Naive thymus-derived CD4-positive, alpha-beta T cell (primary cell): ENCODE measurements around the gene TCF7. TPM values are rescaled to one million over a fixed set of nuclear protein-coding genes. Genes with fewer than 3 reads are reported as not detected.
A peak's percentile ranks its signal among the peaks of the same experiment; 100 is the strongest.

Source experiments
- ATAC-seq: fragments of 150-1000 bp; cut with Tn5 transposase; 2 replicates; pipeline ENCODE4 v1.10.0; 2021; ENCODE audit warnings: mild to moderate bottlenecking, moderate library complexity
- CTCF ChIA-PET: fragments of 350-600 bp; sonication (Branson Sonifier 250); formaldehyde crosslinking; loops from one replicate; lab custom pipeline; 2021; ENCODE audit warnings: antibody characterized with exemption; lab: Charles Lee
- POLR2A ChIA-PET: fragments of 350-600 bp; sonication (Branson Sonifier 250); formaldehyde crosslinking; loops from one replicate; lab custom pipeline; 2021; ENCODE audit warnings: antibody characterized with exemption, inconsistent platforms; lab: Charles Lee
- DNase-seq, 9 donors: peaks; one replicate each; pipeline versions ENCODE4 v3.0.0 to v3.0.0-alpha.2; 2020 to 2022; ENCODE audit warnings: mixed read lengths in 1 of 9
- H3K27ac ChIP-seq: one replicate; pipeline ENCODE4 v1.7.0; 2013; ENCODE audit warnings: mild to moderate bottlenecking, low read depth, low read length, moderate library complexity
- H3K27me3 ChIP-seq, 2 donors: one replicate each; pipeline ENCODE4 v1.7.0; 2013; ENCODE audit warnings: low read length in 2 of 2, mild to moderate bottlenecking in 2 of 2, moderate library complexity in 2 of 2; ENCODE audit not compliant: control insufficient read depth in 2 of 2, insufficient read depth in 2 of 2
- H3K36me3 ChIP-seq, 3 experiments: 1 replicate in 2 of 3; 2 replicates in 1 of 3; pipeline ENCODE4 v1.7.0; 2013; ENCODE audit warnings: low read length in 3 of 3, mild to moderate bottlenecking in 3 of 3, moderate library complexity in 1 of 3; ENCODE audit not compliant: insufficient read depth in 3 of 3, control insufficient read depth in 2 of 3
- H3K4me1 ChIP-seq, 2 donors: one replicate each; pipeline ENCODE4 v1.7.0; 2013; ENCODE audit warnings: low read length in 2 of 2, mild to moderate bottlenecking in 2 of 2, moderate library complexity in 1 of 2; ENCODE audit not compliant: control insufficient read depth in 2 of 2, insufficient read depth in 2 of 2
- H3K4me3 ChIP-seq: 2 replicates; pipeline ENCODE4 v1.7.0; 2013; ENCODE audit warnings: mild to moderate bottlenecking, low read length
- H3K9me3 ChIP-seq, 3 experiments: 1 replicate in 2 of 3; 2 replicates in 1 of 3; pipeline ENCODE4 v1.7.0; 2013; ENCODE audit warnings: low read length in 3 of 3; ENCODE audit not compliant: control insufficient read depth in 2 of 3
- H3K27ac Mint-ChIP-seq, 9 donors: one replicate each; pipeline ENCODE4 v1.8.0; 2020 to 2022; ENCODE audit warnings: mixed read lengths in 9 of 9, mild to moderate bottlenecking in 8 of 9, moderate library complexity in 5 of 9, inconsistent platforms in 2 of 9
- H3K27me3 Mint-ChIP-seq, 5 donors: one replicate each; pipeline ENCODE4 v1.8.0; 2021 to 2022; ENCODE audit warnings: mixed read lengths in 5 of 5, mild to moderate bottlenecking in 1 of 5
- H3K36me3 Mint-ChIP-seq, 5 donors: one replicate each; pipeline ENCODE4 v1.8.0; 2020 to 2022; ENCODE audit warnings: mixed read lengths in 5 of 5, mild to moderate bottlenecking in 3 of 5, inconsistent platforms in 1 of 5
- H3K4me1 Mint-ChIP-seq, 7 donors: one replicate each; pipeline ENCODE4 v1.8.0; 2020 to 2022; ENCODE audit warnings: mixed read lengths in 7 of 7, mild to moderate bottlenecking in 3 of 7, inconsistent platforms in 1 of 7
- H3K4me3 Mint-ChIP-seq, 10 donors: one replicate each; pipeline ENCODE4 v1.8.0; 2020 to 2022; ENCODE audit warnings: mild to moderate bottlenecking in 10 of 10, mixed read lengths in 10 of 10, moderate library complexity in 6 of 10, inconsistent platforms in 2 of 10
- H3K9me3 Mint-ChIP-seq, 11 donors: one replicate each; pipeline ENCODE4 v1.8.0; 2020 to 2022; ENCODE audit warnings: mixed read lengths in 11 of 11, mild to moderate bottlenecking in 4 of 11, inconsistent platforms in 1 of 11, moderate library complexity in 1 of 11
- intact Hi-C, 2 donors: fragments of 100-400 bp; cut with micrococcal nuclease; formaldehyde crosslinking; loops; one replicate each; pipeline ENCODE4 v1.15.1; 2023
- polyA plus RNA-seq, 2 donors: library from polyadenylated mRNA; unstranded; fragments of 300-500 nt; fragmentation: Illumina TruSeq; gene quantifications; one replicate each; pipeline ENCODE4 v1.2.3, GENCODE V29; 2021
- total RNA-seq, 6 experiments: library from RNA in 5 of 6; stranded (reverse) in 5 of 6; gene quantifications; 1 replicate in 5 of 6; 2 replicates in 1 of 6; pipeline ENCODE4 v1.2.3 and lab custom pipeline; 2021 to 2026

The TCF7 gene
- total and polyA plus RNA-seq, 7 experiments from 2014 or later, result 203 to 1,066 (median 560) TPM

GRCh38 chr5:134119720-134120119, 5.2 kb downstream of the TCF7 start:
- H3K9me3 Mint-ChIP-seq, result peaks cover 0 to 2% (median 0%) of the 10 kb centered on the region in 11 donors
- peaks cover 44 to 80% (median 78%) of the 10 kb centered on the region in 5 donors for H3K36me3 Mint-ChIP-seq
- H3K27ac Mint-ChIP-seq, result peak overlapping the region; percentile 82 to 99 (median 94)
- H3K27ac ChIP-seq, result peak overlapping the region; percentile 97
- POLR2A ChIA-PET, result interaction anchor here (1.1 to 48.2 kb wide), 6 partner anchors 45 to 114 kb away, joined by 3 to 1333 read pairs (median 12); partner anchors contain the start of genes PPP2CA and SKP1
- peaks cover 4 to 91% (median 74%) of the 10 kb centered on the region in 3 experiments for H3K36me3 ChIP-seq
- H3K9me3 ChIP-seq, result no peaks in the 10 kb centered on the region
- peaks cover 15 to 73% (median 32%) of the 10 kb centered on the region in 7 donors for H3K4me1 Mint-ChIP-seq
- H3K4me1 ChIP-seq, result peaks cover 24 to 81% of the 10 kb centered on the region in 2 donors
- H3K27me3 ChIP-seq, result no peaks in the 10 kb centered on the region
- peaks cover 0 to 27% (median 0%) of the 10 kb centered on the region in 5 donors for H3K27me3 Mint-ChIP-seq
- H3K4me3 Mint-ChIP-seq, result peak overlapping the region; percentile 81 to 100 (median 98)
- peak overlapping the region; percentile 86 for H3K4me3 ChIP-seq
- ATAC-seq (no peak), DNase-seq (no peak)
- intact Hi-C loops, result loop anchor here in 1 of 2 donors (1.0 kb wide), 1 partner anchor 8 kb away; no protein-coding TSS in a partner anchor
- CTCF ChIA-PET, result interaction anchor here (0.6 to 17.6 kb wide), 6 partner anchors 17 to 78 kb away, joined by 3 to 394 read pairs (median 4); no protein-coding TSS in a partner anchor

GRCh38 chr5:134120386-134121138, 6.1 kb downstream of the TCF7 start:
- Mint-ChIP-seq H3K4me3 (peak overlapping the region; percentile 81 to 100 (median 98)), H3K27ac (peak overlapping the region; percentile 82 to 99 (median 94)), H3K27me3 (peaks cover 0 to 27% (median 0%) of the 10 kb centered on the region in 5 donors), H3K9me3 (peaks cover 0 to 2% (median 0%) of the 10 kb centered on the region in 11 donors), H3K36me3 (peaks cover 44 to 82% (median 78%) of the 10 kb centered on the region in 5 donors), H3K4me1 (peaks cover 19 to 82% (median 36%) of the 10 kb centered on the region in 7 donors)
- H3K36me3 ChIP-seq, result peaks cover 4 to 94% (median 77%) of the 10 kb centered on the region in 3 experiments
- ChIA-PET POLR2A (interaction anchor here (1.1 to 48.2 kb wide), 7 partner anchors 46 to 115 kb away, joined by 3 to 1333 read pairs (median 9); partner anchors contain the start of genes PPP2CA and SKP1), CTCF (interaction anchor here (0.7 to 17.6 kb wide), 4 partner anchors 16 to 79 kb away, joined by 3 to 394 read pairs (median 84); no protein-coding TSS in a partner anchor)
- intact Hi-C loops, result no loop called here
- no peaks in the 10 kb centered on the region for H3K27me3 ChIP-seq
- ATAC-seq (no peak), DNase-seq (no peak)
- no peaks in the 10 kb centered on the region for H3K9me3 ChIP-seq
- peak overlapping the region; percentile 97 for H3K27ac ChIP-seq
- peak overlapping the region; percentile 86 for H3K4me3 ChIP-seq
- H3K4me1 ChIP-seq, result peaks cover 31 to 89% of the 10 kb centered on the region in 2 donors

GRCh38 chr5:134122530-134122929, 8.0 kb downstream of the TCF7 start:
- Histone ChIP-seq H3K27me3 (no peaks in the 10 kb centered on the region), H3K36me3 (peaks cover under 1 to 89% (median 58%) of the 10 kb centered on the region in 3 experiments), H3K4me3 (peak overlapping the region; percentile 86), H3K9me3 (no peaks in the 10 kb centered on the region), H3K27ac (peak overlapping the region; percentile 97), H3K4me1 (peaks cover 38 to 95% of the 10 kb centered on the region in 2 donors)
- peak overlapping the region; percentile 93 to 100 (median 98) for H3K4me3 Mint-ChIP-seq
- POLR2A ChIA-PET, result interaction anchor here (0.8 to 48.2 kb wide), 7 partner anchors 46 to 248 kb away, joined by 3 to 1333 read pairs (median 6); no protein-coding TSS in a partner anchor
- H3K4me1 Mint-ChIP-seq, result peaks cover 29 to 85% (median 56%) of the 10 kb centered on the region in 7 donors
- DNase-seq (peak in 7 of 9 donors; percentile 63 to 76 (median 69)), ATAC-seq (peak; percentile 73)
- H3K27me3 Mint-ChIP-seq, result peaks cover 0 to 15% (median 0%) of the 10 kb centered on the region in 5 donors
- no peaks in the 10 kb centered on the region for H3K9me3 Mint-ChIP-seq
- H3K36me3 Mint-ChIP-seq, result peaks cover 35 to 82% (median 71%) of the 10 kb centered on the region in 5 donors
- intact Hi-C loops, result loop anchor here in 1 of 2 donors (1.0 to 2.0 kb wide), 3 partner anchors 8 to 36 kb away; partner anchors contain the start of gene TCF7
- CTCF ChIA-PET, result interaction anchor here (1.4 to 28.5 kb wide), 5 partner anchors 5 to 80 kb away, joined by 8 to 394 read pairs (median 116); partner anchors contain the start of gene TCF7
- H3K27ac Mint-ChIP-seq, result peak overlapping the region; percentile 74 to 99 (median 98)

GRCh38 chr5:134123360-134123759, 8.9 kb downstream of the TCF7 start:
- peaks cover 43 to 97% of the 10 kb centered on the region in 2 donors for H3K4me1 ChIP-seq
- H3K4me3 ChIP-seq, result peak overlapping the region; percentile 86
- H3K27ac ChIP-seq, result peak overlapping the region; percentile 97
- peak overlapping the region; percentile 93 to 100 (median 98) for H3K4me3 Mint-ChIP-seq
- ChIA-PET POLR2A (interaction anchor here (0.8 to 48.2 kb wide), 3 partner anchors 48 to 154 kb away, joined by 8 to 1333 read pairs (median 191); no protein-coding TSS in a partner anchor), CTCF (interaction anchor here (1.8 to 28.5 kb wide), 4 partner anchors 6 to 81 kb away, joined by 16 to 394 read pairs (median 255); partner anchors contain the start of gene TCF7)
- H3K4me1 Mint-ChIP-seq, result peaks cover 32 to 90% (median 63%) of the 10 kb centered on the region in 7 donors
- H3K9me3 ChIP-seq, result no peaks in the 10 kb centered on the region
- peaks cover 31 to 82% (median 64%) of the 10 kb centered on the region in 5 donors for H3K36me3 Mint-ChIP-seq
- intact Hi-C loops, result loop anchor here in 1 of 2 donors (2.0 kb wide), 1 partner anchor 37 kb away; no protein-coding TSS in a partner anchor
- peaks cover 0 to 13% (median 0%) of the 10 kb centered on the region in 5 donors for H3K27me3 Mint-ChIP-seq
- H3K27me3 ChIP-seq, result no peaks in the 10 kb centered on the region
- no peak for ATAC-seq
- no peaks in the 10 kb centered on the region for H3K9me3 Mint-ChIP-seq
- H3K27ac Mint-ChIP-seq, result peak overlapping the region; percentile 87 to 99 (median 98)
- DNase-seq, result no peak
- peaks cover 3 to 89% (median 55%) of the 10 kb centered on the region in 3 experiments for H3K36me3 ChIP-seq

- Mint-ChIP-seq H3K27ac (peak overlapping the region; percentile 55 to 99 (median 98)), H3K4me3 (peak overlapping the region; percentile 93 to 100 (median 98)), H3K9me3 (no peaks in the 10 kb centered on the region), H3K4me1 (peaks cover 38 to 92% (median 66%) of the 10 kb centered on the region in 7 donors), H3K36me3 (peaks cover 29 to 82% (median 64%) of the 10 kb centered on the region in 5 donors), H3K27me3 (peaks cover 0 to 9% (median 0%) of the 10 kb centered on the region in 5 donors)
- intact Hi-C loops, result loop anchor here in 1 of 2 donors (1.0 kb wide), 1 partner anchor 8 kb away; no protein-coding TSS in a partner anchor
- Histone ChIP-seq H3K9me3 (no peaks in the 10 kb centered on the region), H3K4me3 (peak overlapping the region; percentile 86), H3K27ac (peak overlapping the region; percentile 97), H3K4me1 (peaks cover 53 to 100% of the 10 kb centered on the region in 2 donors), H3K27me3 (no peaks in the 10 kb centered on the region), H3K36me3 (peaks cover 3 to 89% (median 54%) of the 10 kb centered on the region in 3 experiments)
- ChIA-PET POLR2A (interaction anchor here (1.0 to 48.2 kb wide), 6 partner anchors 47 to 78 kb away, joined by 4 to 1333 read pairs (median 6); no protein-coding TSS in a partner anchor), CTCF (interaction anchor here (1.8 to 28.5 kb wide), 4 partner anchors 7 to 82 kb away, joined by 16 to 394 read pairs (median 255); partner anchors contain the start of gene TCF7)
- ATAC-seq, result peak; percentile 39
- peak in 6 of 9 donors; percentile 55 to 82 (median 64) for DNase-seq
Observed at GRCh38 chr5:134124289-134125038, 10.0 kb downstream of the TCF7 start.
